Lung (tissue), 12 donors: ENCODE data around the gene MARCHF10. TPM values are rescaled to one million over a fixed set of nuclear protein-coding genes. Genes with fewer than 3 reads are reported as not detected.

Source experiments
- ATAC-seq: fragments of 200-7000 bp; cut with Tn5 transposase; one replicate; pipeline ENCODE4 v1.9.1; 2020; ENCODE audit warnings: moderate number of reproducible peaks; ENCODE audit not compliant: insufficient read depth, low FRiP score
- DNase-seq, 3 donors: peaks; one replicate each; pipeline ENCODE4 v3.0.0-alpha.2; 2013 to 2017
- H3K27ac ChIP-seq, 2 donors: one replicate each; pipeline ENCODE4 v1.5.1; 2013; ENCODE audit warnings: mild to moderate bottlenecking in 2 of 2, moderate library complexity in 2 of 2, control low read depth in 1 of 2, inconsistent platforms in 1 of 2, low read depth in 1 of 2, low read length in 1 of 2
- H3K27me3 ChIP-seq, 3 donors: one replicate each; pipeline ENCODE4 v1.5.1; 2013; ENCODE audit warnings: low read length in 2 of 3; ENCODE audit not compliant: control insufficient read depth in 3 of 3, insufficient read depth in 3 of 3
- H3K36me3 ChIP-seq, 4 donors: one replicate each; pipeline ENCODE4 v1.5.1; 2013; ENCODE audit warnings: low read length in 4 of 4, mild to moderate bottlenecking in 1 of 4, moderate library complexity in 1 of 4; ENCODE audit not compliant: control insufficient read depth in 4 of 4, insufficient read depth in 4 of 4
- H3K4me1 ChIP-seq, 5 donors: one replicate each; pipeline ENCODE4 v1.5.1; 2013; ENCODE audit warnings: low read length in 5 of 5, mild to moderate bottlenecking in 2 of 5, moderate library complexity in 1 of 5; ENCODE audit not compliant: control insufficient read depth in 5 of 5, insufficient read depth in 5 of 5
- H3K4me3 ChIP-seq: one replicate; pipeline ENCODE4 v1.5.1; 2013; ENCODE audit warnings: mild to moderate bottlenecking, control low read depth, moderate library complexity
- H3K9ac ChIP-seq, 2 donors: one replicate each; pipeline ENCODE4 v1.5.1; 2013; ENCODE audit warnings: low read length in 2 of 2, control low read depth in 1 of 2; ENCODE audit not compliant: insufficient read depth in 1 of 2
- H3K9me3 ChIP-seq, 4 donors: one replicate each; pipeline ENCODE4 v1.5.1; 2013; ENCODE audit warnings: low read length in 3 of 4, mild to moderate bottlenecking in 1 of 4, moderate library complexity in 1 of 4; ENCODE audit not compliant: control insufficient read depth in 4 of 4, insufficient read depth in 3 of 4
- WGBS, 2 donors: extraction: QIAGEN DNeasy Blood & Tissue Kit; methylation state at CpG; one replicate each; pipeline ENCODE4 v1.1.7; 2013; 5-methylcytosine and 5-hydroxymethylcytosine counted together
- polyA plus RNA-seq, 2 donors: library from polyadenylated mRNA; stranded (reverse); fragments of 200-250 nt; gene quantifications; one replicate each; pipeline ENCODE4 v1.2.1, GENCODE V29; 2013
- total RNA-seq, 2 donors: library from RNA; depleted of rRNA in 1 of 2; stranded (reverse); fragments of >200 nt in 1 of 2; gene quantifications; one replicate each; pipeline ENCODE4 v1.2.1, GENCODE V29; 2014 to 2021
- TF ChIP-seq, protein P1 (sequence below): IDR thresholded peaks from 2 replicates; pipeline ENCODE4 v1.5.1; 2012; ENCODE audit warnings: mild to moderate bottlenecking; ENCODE audit errors: control extremely low read depth, extremely low read depth
- donor health status: control.
- donor health status: control.
- donor health status: Bipolar disorder and iron deficiency.
- donor health status: healthy.
- donor health status: DM: yes; HTN: yes; CAD: no.

The MARCHF10 gene
- total and polyA plus RNA-seq, 4 donors: 3.1 to 13.8 (median 7.5) TPM

GRCh38 chr17:62673614-62674362 is 134.3 kb downstream of the MARCHF10 start:
- H3K36me3 ChIP-seq: peaks cover 0 to 39% (median 16%) of the 10 kb centered on the region in 4 donors
- no peaks in the 10 kb centered on the region for H3K9me3 ChIP-seq
- H3K27ac ChIP-seq: no peak overlapping the region
- 91 to 93% methylated on average over 20 of the region's 20 CpGs for WGBS, 2 donors
- ATAC-seq: no peak
- no peak for DNase-seq
- no peaks in the 10 kb centered on the region for H3K27me3 ChIP-seq
- TF ChIP-seq, protein P1, sequence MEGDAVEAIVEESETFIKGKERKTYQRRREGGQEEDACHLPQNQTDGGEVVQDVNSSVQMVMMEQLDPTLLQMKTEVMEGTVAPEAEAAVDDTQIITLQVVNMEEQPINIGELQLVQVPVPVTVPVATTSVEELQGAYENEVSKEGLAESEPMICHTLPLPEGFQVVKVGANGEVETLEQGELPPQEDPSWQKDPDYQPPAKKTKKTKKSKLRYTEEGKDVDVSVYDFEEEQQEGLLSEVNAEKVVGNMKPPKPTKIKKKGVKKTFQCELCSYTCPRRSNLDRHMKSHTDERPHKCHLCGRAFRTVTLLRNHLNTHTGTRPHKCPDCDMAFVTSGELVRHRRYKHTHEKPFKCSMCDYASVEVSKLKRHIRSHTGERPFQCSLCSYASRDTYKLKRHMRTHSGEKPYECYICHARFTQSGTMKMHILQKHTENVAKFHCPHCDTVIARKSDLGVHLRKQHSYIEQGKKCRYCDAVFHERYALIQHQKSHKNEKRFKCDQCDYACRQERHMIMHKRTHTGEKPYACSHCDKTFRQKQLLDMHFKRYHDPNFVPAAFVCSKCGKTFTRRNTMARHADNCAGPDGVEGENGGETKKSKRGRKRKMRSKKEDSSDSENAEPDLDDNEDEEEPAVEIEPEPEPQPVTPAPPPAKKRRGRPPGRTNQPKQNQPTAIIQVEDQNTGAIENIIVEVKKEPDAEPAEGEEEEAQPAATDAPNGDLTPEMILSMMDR: no peak
- H3K4me3 ChIP-seq: no peak overlapping the region
- H3K9ac ChIP-seq: no peak overlapping the region
- peaks cover 0 to 3% (median 0%) of the 10 kb centered on the region in 5 donors for H3K4me1 ChIP-seq

GRCh38 chr17:62672957-62673356 is 135.2 kb downstream of the MARCHF10 start:
- Histone ChIP-seq H3K27me3 (no peaks in the 10 kb centered on the region), H3K4me1 (peaks cover 0 to 3% (median 0%) of the 10 kb centered on the region in 5 donors), H3K9me3 (no peaks in the 10 kb centered on the region), H3K4me3 (no peak overlapping the region), H3K9ac (no peak overlapping the region), H3K27ac (no peak overlapping the region), H3K36me3 (peaks cover 0 to 37% (median 17%) of the 10 kb centered on the region in 4 donors)
- DNase-seq (no peak), ATAC-seq (no peak)
- TF ChIP-seq, protein P1: no peak
- WGBS, 2 donors: 91 to 96% methylated on average over 4 of the region's 4 CpGs

DNA sequence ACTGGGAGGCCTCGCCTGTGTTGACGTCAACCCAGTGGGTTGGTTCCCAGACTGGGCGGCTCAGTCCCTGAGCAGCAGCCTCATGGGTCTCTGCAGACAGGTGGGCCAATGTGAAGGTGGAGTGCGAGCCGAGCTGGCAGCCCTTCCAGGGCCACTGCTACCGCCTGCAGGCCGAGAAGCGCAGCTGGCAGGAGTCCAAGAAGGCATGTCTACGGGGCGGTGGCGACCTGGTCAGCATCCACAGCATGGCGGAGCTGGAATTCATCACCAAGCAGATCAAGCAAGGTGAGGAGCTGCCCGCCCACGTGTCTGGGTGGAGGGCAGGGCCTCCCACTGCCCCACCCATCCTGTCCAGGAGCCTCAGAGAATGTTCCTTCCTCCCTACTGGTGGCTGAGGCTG is 136.6 kb downstream of the MARCHF10 start:
- Histone ChIP-seq H3K9ac (no peak overlapping the region), H3K4me1 (peaks cover 0 to 3% (median 0%) of the 10 kb centered on the region in 5 donors), H3K27me3 (no peaks in the 10 kb centered on the region), H3K27ac (no peak overlapping the region), H3K36me3 (peaks cover 0 to 44% (median 17%) of the 10 kb centered on the region in 4 donors), H3K9me3 (no peaks in the 10 kb centered on the region), H3K4me3 (no peak overlapping the region)
- ATAC-seq: no peak
- no peak for DNase-seq
- TF ChIP-seq, protein P1: no peak
- 68 to 81% methylated on average over 14 of the region's 14 CpGs for WGBS, 2 donors
